ENCODE results near the gene CHD9.

CHD9 gene

GRCh38 chr16:53357208-53357586 lies 302.4 kb downstream of the CHD9 start:
- DNase-seq = no peak

GRCh38 chr16:53357955-53358354 lies 303.2 kb downstream of the CHD9 start:
- no peak for DNase-seq

GRCh38 chr16:53358884-53359283 lies 304.1 kb downstream of the CHD9 start:
- DNase-seq = no peak

GRCh38 chr16:53369921-53370320 lies 315.1 kb downstream of the CHD9 start:
- no peak for DNase-seq

GRCh38 chr16:53370827-53371226 lies 316.0 kb downstream of the CHD9 start:
- DNase-seq = no peak

GRCh38 chr16:53372992-53373871 lies 318.4 kb downstream of the CHD9 start:
- no peak for DNase-seq

GRCh38 chr16:53374800-53375199 lies 320.0 kb downstream of the CHD9 start:
- no peak for DNase-seq

GRCh38 chr16:53378138-53378537 lies 323.3 kb downstream of the CHD9 start:
- DNase-seq = no peak
